RKO (cell line): ENCODE results near the gene DENND1B.
A peak's percentile ranks its signal among the peaks of the same experiment; 100 is the strongest.
"Not testable (repeated sequence)": the region's sequence is repeated elsewhere in the genome, so short reads cannot be mapped to it uniquely, and the experiment has no call there.

Experiments used
- DNase-seq: peaks from one replicate; pipeline ENCODE4 v3.0.0-alpha.2; 2016; ENCODE audit warnings: low spot score

Gene DENND1B

DNA sequence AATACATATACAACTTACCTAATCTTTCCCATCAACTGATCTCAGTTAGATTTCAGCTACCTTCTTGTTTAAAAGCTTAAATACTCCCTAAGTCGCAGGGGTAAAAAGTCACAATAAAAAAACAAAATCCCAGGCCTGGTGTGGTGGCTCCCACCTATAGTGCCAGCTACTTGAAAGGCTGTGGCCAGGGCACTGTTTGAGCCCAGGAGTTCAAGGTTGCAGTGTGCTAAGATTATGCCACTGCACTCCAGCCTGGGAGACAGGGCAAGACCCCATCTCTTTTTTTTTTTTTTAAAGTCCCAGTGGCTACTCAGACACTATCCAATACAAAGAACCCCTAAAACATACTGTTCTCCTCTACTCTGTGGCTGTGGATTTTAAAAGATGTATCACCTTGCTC, 228.3 kb downstream of the DENND1B start:
- DNase-seq, result no peak

DNA sequence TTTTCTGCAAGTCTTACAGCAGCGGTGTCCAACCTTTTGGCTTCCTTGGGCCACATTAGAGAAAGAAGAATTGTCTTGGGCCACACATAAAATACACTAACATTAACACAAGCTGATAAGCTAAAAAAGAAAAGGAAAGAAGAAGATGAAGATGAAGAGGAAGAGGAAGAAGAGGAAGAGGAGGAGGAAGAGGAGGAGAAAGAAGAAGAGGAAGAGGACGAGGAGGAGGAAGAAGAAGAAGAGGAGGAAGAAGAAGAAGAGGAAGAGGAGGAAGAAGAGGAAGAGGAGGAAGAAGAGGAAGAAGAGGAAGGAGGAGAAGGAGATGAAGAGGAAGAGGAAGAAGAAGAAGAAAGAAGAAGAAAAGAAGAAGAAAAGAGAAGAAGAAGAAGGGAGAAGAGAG, 230.7 kb downstream of the DENND1B start:
- DNase-seq, result no peak

DNA sequence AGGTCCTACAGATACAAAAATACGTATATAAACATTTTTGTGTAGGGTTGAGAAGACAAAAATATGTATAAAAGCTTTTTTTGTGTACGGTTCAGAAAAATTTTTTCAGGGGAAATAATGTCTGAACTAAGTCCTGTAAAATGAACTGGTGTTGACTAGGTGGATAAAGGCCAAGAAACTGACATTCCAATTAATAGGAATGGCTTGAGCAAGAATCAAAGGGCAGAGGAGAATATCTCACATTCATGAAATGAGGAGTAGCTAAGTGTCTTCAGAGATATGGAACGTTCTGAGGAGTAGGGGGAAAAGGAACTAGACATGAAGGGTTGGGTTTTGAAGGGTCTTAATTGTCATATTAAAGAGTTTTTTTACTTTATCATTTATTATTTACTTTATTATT, 231.2 kb downstream of the DENND1B start:
- DNase-seq, result no peak

- no peak for DNase-seq
Measured at GRCh38 chr1:197541411-197541810, 233.9 kb downstream of the DENND1B start.

GRCh38 chr1:197526736-197527371, 248.4 kb downstream of the DENND1B start:
- DNase-seq, result peak; percentile 75

DNA sequence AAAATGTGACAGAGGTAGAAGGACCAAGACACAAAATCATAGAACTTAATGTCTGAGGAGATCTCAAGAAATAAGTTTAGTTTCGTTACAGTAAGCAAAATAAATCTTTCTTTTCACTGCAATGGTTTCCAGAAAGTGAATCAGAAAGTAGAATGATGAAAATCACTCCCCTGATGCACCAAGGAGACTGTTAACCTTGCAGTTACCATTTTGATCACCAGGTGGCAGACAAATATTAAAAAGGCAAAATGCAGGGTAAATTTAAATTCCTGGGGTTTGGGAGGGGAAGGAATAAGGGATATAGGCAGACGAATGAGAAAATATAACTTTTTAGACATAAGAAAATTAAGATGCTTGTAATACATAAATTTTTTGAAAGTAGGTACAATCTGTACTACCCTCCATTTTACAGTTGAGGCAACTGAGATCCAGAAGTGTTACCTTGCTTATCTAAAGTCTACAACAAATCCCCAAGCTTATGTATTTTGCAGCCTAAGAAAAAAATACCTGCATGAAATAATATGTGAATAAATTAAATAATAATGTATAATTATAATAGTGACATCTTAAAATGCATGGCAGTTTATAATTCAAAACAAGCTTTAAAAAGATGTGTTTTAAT, 254.1 kb downstream of the DENND1B start:
- peak; percentile 37 for DNase-seq

- DNase-seq, result peak; percentile 28
Measured at GRCh38 chr1:197519741-197520334, 255.4 kb downstream of the DENND1B start.

- DNase-seq, result no peak
Measured at GRCh38 chr1:197515421-197515820, 259.9 kb downstream of the DENND1B start.

DNA sequence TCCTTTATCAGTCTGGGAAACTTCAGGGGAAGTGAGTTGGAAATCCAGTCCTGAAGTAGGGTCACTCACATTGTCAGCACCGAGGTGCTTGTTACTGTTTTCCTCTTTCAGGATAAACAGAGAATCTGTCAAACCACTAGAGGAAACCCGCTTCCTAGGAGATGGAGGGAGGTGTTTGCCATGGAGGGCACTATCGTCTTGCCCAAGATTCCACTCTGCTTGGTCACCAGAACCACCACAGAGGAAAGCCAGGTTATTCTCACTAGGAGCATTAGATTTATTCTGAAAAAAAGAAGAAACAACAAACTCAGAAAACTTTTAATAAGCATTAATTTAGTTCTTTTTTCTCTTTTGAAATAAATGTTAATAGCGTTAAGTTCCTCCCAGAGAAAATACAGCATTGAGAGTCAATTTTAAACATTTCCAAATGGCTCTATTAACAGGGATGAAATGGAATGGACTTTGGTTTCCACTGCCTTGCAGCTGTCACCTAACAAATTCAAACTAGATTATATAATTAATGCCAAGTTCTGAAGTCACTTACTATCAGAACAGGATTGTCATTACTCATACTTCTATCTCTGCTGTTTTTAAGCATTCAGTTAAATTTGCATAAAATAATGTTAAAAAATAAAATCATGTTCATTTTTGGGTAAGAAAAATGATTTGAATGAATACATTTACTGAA, 264.4 kb downstream of the DENND1B start:
- no peak for DNase-seq

DNA sequence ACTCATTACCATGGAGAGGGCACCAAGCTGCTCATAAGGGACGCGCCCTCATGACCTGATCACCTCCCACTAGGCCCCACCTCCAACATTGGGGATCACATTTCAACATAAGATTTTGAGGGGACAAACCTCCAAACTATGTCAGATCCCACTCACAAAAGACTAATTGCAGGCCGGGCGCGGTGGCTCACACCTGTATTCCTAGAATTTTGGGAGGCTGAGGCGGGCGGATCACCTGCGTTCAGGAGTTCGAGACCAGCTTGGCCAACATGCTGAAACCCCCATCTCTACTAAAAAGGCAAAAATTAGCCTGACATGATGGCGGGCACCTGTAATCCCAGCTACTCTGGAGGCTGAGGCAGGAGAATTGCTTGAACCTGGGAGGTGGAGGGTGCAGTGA, 278.6 kb downstream of the DENND1B start:
- DNase-seq, result no peak

- DNase-seq, result not testable (repeated sequence)
Measured at GRCh38 chr1:197491505-197491904, 283.8 kb downstream of the DENND1B start.

GRCh38 chr1:197486946-197487345, 288.3 kb downstream of the DENND1B start:
- DNase-seq, result no peak

- no peak for DNase-seq
Measured at GRCh38 chr1:197485790-197486189, 289.5 kb downstream of the DENND1B start.

- DNase-seq, result peak; percentile 11
Measured at GRCh38 chr1:197481101-197481500, 294.2 kb downstream of the DENND1B start.

GRCh38 chr1:197480446-197480845, 294.8 kb downstream of the DENND1B start:
- DNase-seq, result no peak

GRCh38 chr1:197472141-197472540, 303.1 kb downstream of the DENND1B start:
- no peak for DNase-seq

DNA sequence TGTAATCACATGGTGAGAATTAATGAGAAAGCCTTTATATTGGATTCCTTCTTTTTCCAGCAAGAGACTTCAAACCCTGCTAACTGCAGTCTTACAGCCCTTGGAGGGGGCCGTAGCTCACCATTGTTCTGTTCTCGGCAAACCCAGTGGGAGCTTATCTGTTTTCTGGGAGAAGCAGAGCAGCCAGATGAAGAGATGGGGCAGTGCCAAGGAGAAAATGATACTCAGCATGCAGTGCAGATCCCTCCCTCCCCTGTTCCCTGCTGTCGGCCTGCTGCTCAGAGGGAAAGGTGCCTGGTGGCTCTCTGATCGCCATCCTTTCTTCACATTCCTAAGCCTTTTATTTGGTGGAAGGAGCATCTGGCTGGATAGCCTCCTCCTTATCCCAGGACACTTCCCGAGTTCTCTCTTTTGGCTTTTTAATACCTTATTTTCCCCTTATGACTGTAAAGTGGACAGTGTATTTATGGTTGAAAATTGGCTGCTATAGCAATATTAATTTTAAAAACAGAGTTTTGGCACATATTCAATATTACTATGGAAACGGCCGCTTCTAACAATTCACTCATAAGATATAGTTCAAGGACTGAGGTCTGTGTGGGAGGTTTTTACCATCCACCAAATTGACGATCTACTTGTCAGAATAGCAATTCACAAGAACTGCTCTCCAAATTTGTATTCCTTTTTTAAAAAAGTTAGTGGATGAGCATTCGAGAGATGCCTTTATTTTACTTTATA, 303.9 kb downstream of the DENND1B start:
- DNase-seq, result no peak

GRCh38 chr1:197470330-197470729, 304.9 kb downstream of the DENND1B start:
- DNase-seq, result no peak

- DNase-seq, result no peak
Measured at GRCh38 chr1:197469620-197470210, 305.6 kb downstream of the DENND1B start.

GRCh38 chr1:197468543-197469175, 306.6 kb downstream of the DENND1B start:
- DNase-seq, result no peak

- no peak for DNase-seq
Measured at GRCh38 chr1:197467881-197468280, 307.4 kb downstream of the DENND1B start.
